Measurements from ENCODE around the gene PITX2.

PITX2 gene

GRCh38 chr4:110653321-110654253, 30.7 kb upstream of the PITX2 start:
- no peak for FAIRE-seq
- DNase-seq (ENCODE audit: insufficient read length), result no peak
- no peak for TF ChIP-seq TAF1 (IDR thresholded peaks at IDR 0.05; ENCODE audit: borderline replicate concordance, low read depth, low read length)
- TF ChIP-seq POLR2A (IDR thresholded peaks at IDR 0.05; ENCODE audit: low read depth, low read length), result no peak
- no peak for TF ChIP-seq POLR2AphosphoS5 (IDR thresholded peaks at IDR 0.05; ENCODE audit: low read depth, low read length)

- FAIRE-seq (no peak), DNase-seq (ENCODE audit: insufficient read length) (no peak)
- TF ChIP-seq TAF1 (IDR thresholded peaks at IDR 0.05; ENCODE audit: borderline replicate concordance, low read depth, low read length) (no peak), POLR2A (IDR thresholded peaks at IDR 0.05; ENCODE audit: low read depth, low read length) (no peak), POLR2AphosphoS5 (IDR thresholded peaks at IDR 0.05; ENCODE audit: low read depth, low read length) (no peak)
Measured at GRCh38 chr4:110644008-110644407, 21.1 kb upstream of the PITX2 start.

GRCh38 chr4:110643096-110643495, 20.2 kb upstream of the PITX2 start:
- TF ChIP-seq POLR2AphosphoS5 (IDR thresholded peaks at IDR 0.05; ENCODE audit: low read depth, low read length) (no peak), POLR2A (IDR thresholded peaks at IDR 0.05; ENCODE audit: low read depth, low read length) (no peak), TAF1 (IDR thresholded peaks at IDR 0.05; ENCODE audit: borderline replicate concordance, low read depth, low read length) (no peak)
- DNase-seq (ENCODE audit: insufficient read length) (no peak), FAIRE-seq (no peak)

- no peak for FAIRE-seq
- no peak for DNase-seq (ENCODE audit: insufficient read length)
- TF ChIP-seq TAF1 (IDR thresholded peaks at IDR 0.05; ENCODE audit: borderline replicate concordance, low read depth, low read length) (no peak), POLR2A (IDR thresholded peaks at IDR 0.05; ENCODE audit: low read depth, low read length) (no peak)
Measured at GRCh38 chr4:110641218-110641617, 18.3 kb upstream of the PITX2 start.

DNA sequence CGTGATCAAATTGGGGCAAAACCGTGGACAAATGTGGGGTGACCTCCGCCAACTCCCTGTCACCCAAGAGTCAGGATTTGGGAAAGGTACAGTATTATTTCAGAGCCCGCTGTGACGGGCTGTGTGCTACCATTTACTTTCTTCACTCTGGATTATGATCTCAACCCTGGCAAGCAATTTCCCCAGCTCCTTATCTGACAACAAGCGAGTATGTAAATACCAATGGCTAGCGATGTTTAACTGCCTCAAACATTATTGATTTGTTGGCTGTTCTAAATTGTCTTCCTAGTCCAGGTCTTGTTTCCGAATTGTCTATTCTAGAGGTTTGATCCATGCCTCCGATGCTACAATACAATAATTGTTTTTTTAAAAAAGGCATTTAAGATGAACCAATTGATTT, 17.7 kb upstream of the PITX2 start:
- no peak for DNase-seq (ENCODE audit: insufficient read length)
- TF ChIP-seq TAF1 (IDR thresholded peaks at IDR 0.05; ENCODE audit: borderline replicate concordance, low read depth, low read length), result no peak
- no peak for TF ChIP-seq POLR2A (IDR thresholded peaks at IDR 0.05; ENCODE audit: low read depth, low read length)
- TF ChIP-seq POLR2AphosphoS5 (IDR thresholded peaks at IDR 0.05; ENCODE audit: low read depth, low read length), result no peak
- FAIRE-seq, result no peak

GRCh38 chr4:110639207-110640090, 16.6 kb upstream of the PITX2 start:
- FAIRE-seq (no peak), DNase-seq (ENCODE audit: insufficient read length) (no peak)
- TF ChIP-seq TAF1 (IDR thresholded peaks at IDR 0.05; ENCODE audit: borderline replicate concordance, low read depth, low read length) (no peak), POLR2A (IDR thresholded peaks at IDR 0.05; ENCODE audit: low read depth, low read length) (no peak), POLR2AphosphoS5 (IDR thresholded peaks at IDR 0.05; ENCODE audit: low read depth, low read length) (no peak)

DNA sequence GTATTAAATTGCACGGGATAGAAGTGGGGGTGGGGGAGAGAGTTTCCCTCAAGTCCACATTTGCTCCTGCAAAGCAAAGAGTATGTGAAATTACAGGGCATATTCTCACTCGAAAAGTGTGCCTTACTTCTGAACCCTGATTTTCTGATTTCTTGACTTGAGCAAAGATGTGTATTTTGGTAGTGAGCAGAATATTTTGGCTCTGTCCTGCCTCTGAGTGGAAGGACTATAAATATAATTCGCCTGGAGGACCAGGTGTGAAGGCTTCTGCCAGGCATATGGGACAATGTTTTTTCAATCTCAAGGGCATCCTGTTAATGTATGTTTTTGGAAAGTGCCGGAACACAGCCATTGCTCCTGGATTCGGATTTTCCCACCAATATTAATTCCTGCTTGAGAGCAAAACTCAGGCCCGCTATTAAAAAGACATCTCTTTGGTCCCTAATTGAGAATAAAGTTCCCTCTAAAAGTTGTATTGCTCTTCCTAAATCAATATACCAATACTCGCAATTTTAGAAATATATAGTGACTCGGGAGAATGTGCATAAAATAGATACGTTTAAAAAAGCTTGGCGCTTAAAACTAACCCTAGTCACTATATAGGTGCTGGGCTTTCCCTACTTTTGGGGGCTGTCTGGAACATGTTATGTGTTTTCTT, 15.3 kb upstream of the PITX2 start:
- no peak for FAIRE-seq
- TF ChIP-seq POLR2A (IDR thresholded peaks at IDR 0.05; ENCODE audit: low read depth, low read length) (no peak), POLR2AphosphoS5 (IDR thresholded peaks at IDR 0.05; ENCODE audit: low read depth, low read length) (no peak), TAF1 (IDR thresholded peaks at IDR 0.05; ENCODE audit: borderline replicate concordance, low read depth, low read length) (no peak)
- DNase-seq (ENCODE audit: insufficient read length), result no peak

- TF ChIP-seq TAF1 (IDR thresholded peaks at IDR 0.05; ENCODE audit: borderline replicate concordance, low read depth, low read length), result no peak
- no peak for TF ChIP-seq POLR2AphosphoS5 (IDR thresholded peaks at IDR 0.05; ENCODE audit: low read depth, low read length)
- TF ChIP-seq POLR2A (IDR thresholded peaks at IDR 0.05; ENCODE audit: low read depth, low read length), result no peak
- DNase-seq (ENCODE audit: insufficient read length) (no peak), FAIRE-seq (no peak)
Measured at GRCh38 chr4:110637408-110638088, 14.7 kb upstream of the PITX2 start.

GRCh38 chr4:110636680-110637407, 14.0 kb upstream of the PITX2 start:
- no peak for DNase-seq (ENCODE audit: insufficient read length)
- FAIRE-seq, result no peak

DNA sequence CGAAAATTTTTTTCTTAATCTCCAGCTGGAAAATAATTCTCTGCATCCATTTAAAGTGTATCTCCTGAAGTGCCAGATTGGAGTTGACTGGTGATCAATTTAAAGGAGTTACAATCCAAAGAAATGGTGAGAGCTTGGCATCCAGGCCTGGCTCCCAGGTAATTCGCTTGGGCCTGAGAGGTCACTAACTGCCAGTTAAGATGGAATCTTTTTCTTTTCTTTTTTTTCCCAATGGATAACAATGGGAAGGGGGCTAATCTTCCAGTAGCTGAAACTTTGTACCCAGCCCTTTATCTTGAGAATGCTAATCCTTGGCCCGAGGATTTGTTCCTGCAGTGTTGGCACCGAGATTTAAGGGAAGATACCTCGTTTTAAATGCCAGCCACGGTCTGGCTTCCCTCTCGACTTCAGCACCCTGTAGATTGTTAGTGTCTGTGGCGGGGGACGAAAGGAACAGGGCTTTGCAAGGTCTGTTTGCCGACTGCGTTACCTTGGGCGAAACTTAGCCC, 13.3 kb upstream of the PITX2 start:
- FAIRE-seq (no peak), DNase-seq (ENCODE audit: insufficient read length) (no peak)
- TF ChIP-seq TAF1 (IDR thresholded peaks at IDR 0.05; ENCODE audit: borderline replicate concordance, low read depth, low read length), result no peak
- no peak for TF ChIP-seq POLR2A (IDR thresholded peaks at IDR 0.05; ENCODE audit: low read depth, low read length)
- TF ChIP-seq POLR2AphosphoS5 (IDR thresholded peaks at IDR 0.05; ENCODE audit: low read depth, low read length), result no peak

More at GRCh38 chr4:110636680-110637407, 14.0 kb upstream of the PITX2 start:
- TF ChIP-seq TAF1 (IDR thresholded peaks at IDR 0.05; ENCODE audit: borderline replicate concordance, low read depth, low read length), result no peak
- no peak for TF ChIP-seq POLR2A (IDR thresholded peaks at IDR 0.05; ENCODE audit: low read depth, low read length)
- TF ChIP-seq POLR2AphosphoS5 (IDR thresholded peaks at IDR 0.05; ENCODE audit: low read depth, low read length), result no peak

Measured in GM12892 (cell line).